Measurements from ENCODE around the gene DAB2.
"Not testable (repeated sequence)": the region's sequence is repeated elsewhere in the genome, so short reads cannot be mapped to it uniquely, and the experiment has no call there.

The DAB2 gene

DNA sequence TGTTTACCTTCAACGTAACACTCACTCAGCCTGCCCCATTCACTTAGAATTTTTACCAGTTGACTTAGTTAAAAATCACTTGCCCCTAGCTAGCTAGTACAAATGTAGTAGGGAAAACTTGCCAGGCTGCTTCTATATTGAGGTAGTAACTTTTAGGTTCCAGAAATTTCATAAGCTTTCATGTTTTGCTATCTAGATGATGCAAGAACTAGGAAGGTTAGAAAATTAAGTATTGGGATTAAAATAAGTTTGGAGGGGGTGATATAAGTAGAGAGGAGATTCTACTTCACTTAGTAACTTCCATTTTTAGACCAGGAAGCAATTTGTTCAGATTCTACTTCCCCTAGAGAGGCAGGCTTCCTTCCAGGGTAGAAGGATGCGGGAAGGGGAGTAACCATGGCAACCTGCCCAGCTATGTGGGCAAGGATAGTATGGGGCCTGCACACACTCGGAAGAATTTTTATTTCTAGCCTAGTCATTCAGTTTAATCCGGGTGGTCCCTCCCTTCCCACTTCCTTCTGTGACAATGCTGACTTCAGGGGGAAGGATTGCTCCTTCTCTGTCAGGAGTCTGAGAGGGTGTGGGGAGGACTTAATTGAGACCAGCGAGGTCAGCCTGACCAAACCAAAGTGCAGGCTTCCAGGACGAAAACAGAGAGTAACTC lies 4.2 kb downstream of the DAB2 start:
- DNase-seq (ENCODE audit: low read depth in 2 of 2), result no peak

DNA sequence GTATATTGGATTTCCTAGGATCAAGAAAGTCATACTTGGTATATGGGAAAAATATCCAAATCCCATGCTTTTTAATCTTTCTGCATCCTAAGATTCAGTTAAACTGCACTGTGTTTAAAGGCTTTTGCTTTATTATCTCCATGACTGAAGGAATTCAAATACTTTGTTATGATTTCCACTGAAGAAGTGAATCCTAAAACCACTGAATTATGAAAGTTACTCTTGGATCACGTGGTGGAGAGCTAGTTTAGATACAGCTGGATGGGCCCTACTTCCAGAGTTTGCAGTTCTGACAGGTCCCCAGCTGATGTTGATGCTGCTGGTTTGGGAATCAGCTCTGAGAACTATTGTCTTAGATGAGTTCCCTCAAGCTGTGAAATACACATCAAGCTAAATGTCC lies 5.0 kb downstream of the DAB2 start:
- DNase-seq (ENCODE audit: low read depth in 2 of 2), result no peak

DNA sequence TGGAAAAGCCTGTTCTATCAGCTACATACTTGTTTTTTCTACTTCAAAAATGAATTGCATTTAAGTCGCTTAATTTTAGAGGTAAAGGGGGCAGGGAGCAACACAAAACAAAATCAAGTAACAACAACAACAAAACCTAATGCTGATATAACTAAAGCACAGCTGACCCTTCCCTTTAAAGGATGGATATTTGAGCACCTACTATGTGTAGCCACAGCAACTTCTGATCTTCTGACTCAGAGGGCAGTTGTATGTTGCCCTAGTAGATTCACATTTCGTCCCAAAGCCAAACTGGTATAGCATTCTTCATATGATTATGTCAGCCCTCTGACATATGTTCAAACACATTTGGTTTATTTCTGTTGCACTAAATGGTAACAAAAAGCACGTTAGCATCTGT lies 6.8 kb downstream of the DAB2 start:
- DNase-seq (ENCODE audit: low read depth in 2 of 2), result no peak

DNA sequence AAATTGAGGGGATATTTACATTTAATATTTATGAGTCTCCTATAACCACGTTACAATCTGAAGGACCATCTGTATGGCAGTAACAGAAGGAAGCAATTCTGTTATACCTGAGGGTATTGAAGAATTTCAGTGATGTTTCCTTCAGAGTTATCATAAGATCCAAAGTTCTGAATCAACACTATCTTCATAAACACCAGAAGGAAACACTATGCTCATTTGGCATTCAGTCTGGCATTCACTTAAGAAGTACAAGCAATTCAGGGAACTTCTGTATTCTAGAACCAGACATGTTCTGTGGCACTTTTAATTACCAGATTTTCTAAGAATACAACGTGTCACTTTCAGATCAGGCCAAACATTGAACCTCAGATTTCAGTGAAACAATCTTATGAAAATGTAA lies 9.6 kb downstream of the DAB2 start:
- DNase-seq (ENCODE audit: low read depth in 2 of 2), result no peak

DNA sequence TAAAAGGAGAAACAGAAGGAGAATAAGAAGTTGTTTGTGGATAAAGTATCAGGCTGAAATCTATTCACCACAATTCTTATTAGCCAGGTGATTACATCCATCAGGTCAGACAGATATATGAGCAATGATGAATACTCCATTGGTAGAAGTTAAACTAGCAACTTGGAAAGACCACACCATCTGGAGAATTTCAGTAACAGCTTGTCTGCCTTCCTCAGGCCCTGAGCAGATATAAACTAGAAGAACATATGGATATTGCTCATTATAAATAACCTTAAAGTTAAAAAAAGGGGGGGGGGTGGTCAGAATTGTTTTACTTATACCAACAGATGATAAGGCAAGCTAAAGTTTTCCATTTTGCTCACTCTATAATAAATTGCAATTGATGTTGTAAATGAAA lies 10.4 kb downstream of the DAB2 start:
- DNase-seq (ENCODE audit: low read depth in 2 of 2), result no peak

DNA sequence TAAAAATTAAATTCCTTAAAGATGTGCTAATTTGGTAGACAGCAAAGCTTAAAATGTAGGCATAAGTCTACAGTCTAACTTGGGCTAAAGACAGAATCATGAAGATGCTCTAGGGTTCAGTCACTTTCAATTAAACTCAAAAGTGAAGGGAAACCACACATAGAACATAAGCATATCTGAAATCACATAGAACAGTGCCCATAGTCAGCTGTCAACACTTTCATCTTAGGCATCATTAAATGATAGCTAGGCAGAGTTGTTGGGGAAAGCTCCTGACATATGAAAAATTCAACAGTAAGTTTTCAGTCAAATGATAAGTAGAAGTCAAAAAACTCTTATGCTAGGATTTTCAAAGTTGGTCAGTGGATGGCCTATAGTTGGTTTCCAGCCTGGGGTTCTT lies 11.0 kb downstream of the DAB2 start:
- no peak for DNase-seq (ENCODE audit: low read depth in 2 of 2)

DNA sequence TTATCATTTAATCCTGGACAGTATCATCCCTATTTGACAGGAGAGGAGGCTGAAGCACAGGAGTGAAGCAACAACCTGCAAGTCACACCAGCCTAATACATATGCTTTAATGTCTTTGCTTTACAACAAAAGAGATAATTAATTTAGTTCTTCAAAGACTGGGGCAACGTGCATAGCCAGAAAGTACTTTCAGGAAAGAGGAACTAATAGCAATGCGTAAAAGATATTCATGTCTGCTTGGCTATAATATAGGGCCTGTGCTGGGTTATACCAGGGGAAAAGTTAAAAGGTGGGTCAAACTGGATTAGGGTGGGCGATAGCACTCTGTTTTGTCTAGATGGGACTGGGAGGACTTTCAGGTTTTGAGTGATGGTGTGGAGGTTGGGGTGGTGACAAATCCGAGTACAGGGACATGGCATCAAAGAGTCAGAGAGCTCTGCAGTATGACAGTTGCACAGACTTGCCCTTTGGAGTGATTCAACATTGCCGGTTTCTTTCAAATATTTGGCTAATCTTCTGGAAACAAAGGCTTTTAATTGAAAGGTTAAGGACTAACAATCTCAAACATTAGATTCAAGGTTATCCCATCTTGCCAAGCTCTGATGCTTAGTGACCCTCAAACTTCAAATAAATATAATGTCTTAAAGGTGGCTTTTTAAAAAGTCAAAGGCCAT lies 11.9 kb downstream of the DAB2 start:
- DNase-seq (ENCODE audit: low read depth in 2 of 2), result no peak

DNA sequence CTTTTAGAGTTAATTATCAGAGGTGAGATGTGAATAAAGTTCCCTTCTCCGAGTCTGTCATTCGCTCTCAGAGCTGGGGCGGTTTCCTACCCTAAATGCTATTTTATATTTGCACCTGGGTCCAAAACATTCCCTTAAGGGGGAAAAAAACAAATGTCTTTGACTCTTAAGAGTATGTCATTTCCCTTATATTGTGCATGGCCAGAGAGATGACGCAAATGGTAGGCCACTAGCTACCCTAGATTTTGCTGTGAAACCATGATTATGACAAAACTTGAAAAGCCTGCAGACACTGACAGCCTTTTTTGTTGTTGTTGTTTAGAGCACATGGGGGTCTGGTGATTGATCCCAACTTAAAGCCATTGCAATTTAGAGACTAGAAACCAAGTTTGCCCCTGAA lies 12.8 kb downstream of the DAB2 start:
- no peak for DNase-seq (ENCODE audit: low read depth in 2 of 2)

DNA sequence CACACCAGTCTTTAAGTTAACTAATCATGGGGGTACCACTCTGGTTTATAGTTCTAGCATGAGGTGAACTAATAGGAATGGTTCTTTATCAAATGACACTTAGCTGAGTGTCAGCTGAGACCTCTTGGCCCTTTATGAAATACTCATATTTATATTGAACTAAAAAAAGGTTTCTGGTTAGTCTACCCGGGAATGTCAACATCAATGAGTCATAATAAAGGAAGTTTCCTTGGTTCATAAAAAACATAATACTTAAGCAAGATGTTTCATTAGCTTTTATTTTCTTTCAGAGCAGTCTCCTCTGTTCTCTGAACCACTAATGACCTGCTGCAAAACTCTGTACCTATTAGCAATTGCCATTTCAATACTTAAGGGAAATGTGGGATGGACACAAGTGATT lies 13.7 kb downstream of the DAB2 start:
- DNase-seq (ENCODE audit: low read depth in 2 of 2), result no peak

DNA sequence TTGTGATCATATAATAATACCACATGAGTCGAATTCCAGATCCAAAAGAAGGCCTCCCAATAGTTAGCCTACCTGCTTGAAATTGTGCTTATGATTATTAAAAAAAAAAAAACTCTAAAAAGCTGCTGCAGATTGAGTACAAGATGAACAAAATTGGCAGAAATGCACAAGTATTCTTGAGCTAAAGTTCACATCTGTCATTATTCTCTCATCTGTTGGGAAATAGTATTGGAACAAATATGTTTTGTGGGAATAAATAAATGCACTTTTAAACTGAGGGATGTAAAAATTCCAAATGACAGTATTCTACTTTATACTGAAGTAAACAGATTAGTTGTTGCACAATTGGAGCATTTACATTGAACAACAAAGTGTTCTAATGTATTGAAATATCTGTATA lies 15.7 kb downstream of the DAB2 start:
- DNase-seq (ENCODE audit: low read depth in 2 of 2), result no peak

DNA sequence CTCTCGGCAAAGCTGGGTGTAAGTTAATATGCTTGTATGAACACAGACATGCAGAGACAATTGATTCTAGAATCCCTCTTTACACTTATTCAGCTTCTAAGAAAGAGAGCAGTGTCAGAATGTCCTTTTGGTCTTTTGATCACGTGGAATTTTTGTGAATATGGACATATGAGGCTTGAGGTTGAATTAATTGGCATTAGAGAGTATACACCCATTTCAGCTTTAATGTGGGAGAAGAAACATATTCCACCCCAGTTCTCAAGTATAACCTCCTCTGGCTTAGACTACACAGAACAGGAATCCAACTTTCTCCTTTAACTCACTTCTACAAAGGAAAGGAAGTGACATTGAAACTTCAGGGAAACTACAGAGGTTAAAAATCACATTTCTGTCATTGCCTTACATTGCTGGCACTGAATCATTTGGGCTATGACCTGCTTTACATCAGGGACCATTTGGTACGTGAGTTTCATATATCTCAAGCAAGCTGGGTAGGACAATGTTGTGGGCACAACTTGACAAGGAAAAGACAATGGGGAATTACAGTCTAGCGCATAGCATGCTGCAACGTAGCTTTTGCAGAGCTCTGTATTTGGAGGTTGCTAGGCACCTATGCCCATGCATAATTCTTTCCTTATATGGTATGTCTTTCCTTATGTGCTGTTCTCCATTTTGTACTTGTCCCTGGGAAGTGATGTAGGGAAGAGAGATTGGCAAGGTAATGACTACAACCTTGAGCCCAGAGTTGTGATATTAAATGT lies 19.5 kb downstream of the DAB2 start:
- DNase-seq (ENCODE audit: low read depth in 2 of 2), result no peak

DNA sequence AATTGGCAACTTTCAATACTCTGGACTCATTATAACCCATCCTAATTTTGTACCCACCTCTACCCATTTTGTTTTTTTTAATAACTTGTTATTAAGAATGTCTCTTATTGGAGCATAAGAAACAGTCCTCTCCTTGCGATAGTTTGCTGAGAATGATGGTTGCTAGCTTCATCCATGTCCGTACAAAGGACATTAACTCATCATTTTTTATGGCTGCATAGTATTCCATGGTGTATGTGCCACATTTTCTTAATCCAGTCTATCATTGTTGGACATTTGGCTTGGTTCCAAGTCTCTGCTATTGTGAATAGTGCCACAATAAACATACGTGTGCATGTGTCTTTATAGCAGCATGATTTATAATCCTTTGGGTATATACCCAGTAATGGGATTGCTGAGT lies 21.0 kb downstream of the DAB2 start:
- DNase-seq (ENCODE audit: low read depth in 2 of 2), result not testable (repeated sequence)

DNA sequence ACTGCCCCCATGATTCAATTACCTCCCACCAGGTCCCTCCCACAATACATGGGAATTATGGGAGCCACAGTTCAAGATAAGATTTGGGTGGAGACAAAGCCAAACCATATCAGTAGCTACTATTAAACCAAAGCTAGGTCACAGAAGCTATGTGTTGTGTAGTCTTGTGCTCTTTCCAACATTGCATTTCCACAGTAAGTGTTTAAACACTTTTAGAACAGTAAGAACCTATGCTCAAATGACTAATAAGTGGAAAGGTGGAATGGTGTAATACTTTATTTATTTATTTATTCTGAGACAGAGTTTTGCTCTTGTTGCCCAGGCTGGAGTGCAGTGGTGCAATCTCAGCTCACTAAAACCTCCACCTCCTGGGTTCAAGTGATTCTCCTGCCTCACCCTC lies 22.6 kb downstream of the DAB2 start:
- DNase-seq (ENCODE audit: low read depth in 2 of 2), result not testable (repeated sequence)

DNA sequence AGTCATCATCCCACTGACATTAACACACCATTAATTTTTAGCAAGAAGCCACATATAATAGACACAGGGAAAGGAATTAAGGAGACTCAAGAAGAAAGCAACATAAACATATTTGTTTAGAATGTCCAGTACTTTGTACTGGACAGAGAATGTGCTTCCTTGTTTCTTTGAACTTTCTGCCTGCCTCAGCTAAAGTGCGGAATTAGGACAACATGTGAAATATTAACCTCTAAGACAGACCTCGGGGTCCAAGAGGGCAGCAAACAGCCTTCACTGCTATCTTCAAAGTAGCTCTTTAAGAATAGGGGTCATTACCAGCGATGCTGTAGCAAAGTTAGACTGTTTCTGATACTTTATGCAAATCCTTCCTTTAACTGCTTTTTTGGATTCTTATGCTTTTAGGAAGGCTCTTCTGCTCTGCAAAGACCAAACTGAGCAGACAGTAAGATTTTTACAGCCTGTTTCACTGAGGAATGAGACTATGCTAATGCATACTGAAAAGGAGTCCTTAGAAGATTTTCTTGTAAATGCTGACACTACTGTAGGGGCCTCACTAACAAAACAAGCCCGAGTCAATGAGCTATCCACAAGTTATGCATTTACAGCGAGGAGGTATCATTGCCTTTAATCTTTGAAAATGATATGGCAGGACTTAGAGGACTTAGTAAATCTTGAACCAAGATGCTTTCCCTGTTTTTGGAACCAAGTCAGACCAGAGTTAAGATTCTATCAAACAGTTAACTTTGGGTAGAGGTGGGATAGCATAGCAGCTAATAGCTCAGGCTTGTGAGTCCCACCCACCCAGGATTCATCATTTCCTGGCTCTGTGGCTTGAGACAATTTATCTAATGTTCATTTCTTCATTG lies 23.8 kb downstream of the DAB2 start:
- DNase-seq (ENCODE audit: low read depth in 2 of 2), result no peak

DNA sequence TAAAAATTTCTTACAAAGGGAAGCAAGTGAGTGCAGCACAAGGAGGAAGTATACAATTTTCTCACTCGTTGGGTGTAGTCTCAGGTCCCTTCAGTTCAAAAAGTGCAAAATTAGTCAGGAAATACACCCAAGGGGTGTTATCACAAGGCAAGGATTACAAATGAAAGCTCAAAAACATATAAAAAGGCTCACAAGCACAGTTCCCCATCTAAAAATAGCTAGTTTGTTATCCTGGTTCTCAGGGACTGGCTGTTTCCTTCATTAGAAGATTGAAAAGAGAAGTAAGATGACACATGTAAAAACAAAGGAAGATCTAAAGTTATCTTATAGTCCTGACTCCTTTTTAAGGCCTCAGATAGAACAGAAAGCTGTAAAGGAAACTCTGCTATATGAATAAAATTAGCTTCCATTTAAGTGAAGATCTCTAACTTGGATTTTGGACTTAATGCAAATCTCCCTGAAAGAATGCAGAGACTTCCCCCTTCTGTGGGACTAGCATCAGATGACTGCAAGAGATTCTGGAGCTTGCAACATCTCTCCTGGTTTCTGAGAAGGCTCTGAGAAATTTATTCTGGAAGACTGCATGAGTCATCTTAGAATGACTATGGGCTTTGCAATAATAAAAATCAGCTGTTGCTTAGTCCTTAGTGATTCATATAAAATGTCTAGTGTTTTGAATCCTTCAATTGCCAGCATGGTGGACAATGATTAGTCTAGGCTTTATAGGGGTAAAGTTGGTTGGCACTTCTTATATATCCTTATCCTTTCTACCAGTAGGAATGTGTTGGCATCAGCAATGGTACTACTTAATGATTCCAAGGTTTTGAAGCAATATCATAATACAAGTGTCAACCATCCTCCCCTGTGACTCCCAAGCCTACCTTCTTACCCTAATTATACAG lies 25.4 kb downstream of the DAB2 start:
- no peak for DNase-seq (ENCODE audit: low read depth in 2 of 2)

DNA sequence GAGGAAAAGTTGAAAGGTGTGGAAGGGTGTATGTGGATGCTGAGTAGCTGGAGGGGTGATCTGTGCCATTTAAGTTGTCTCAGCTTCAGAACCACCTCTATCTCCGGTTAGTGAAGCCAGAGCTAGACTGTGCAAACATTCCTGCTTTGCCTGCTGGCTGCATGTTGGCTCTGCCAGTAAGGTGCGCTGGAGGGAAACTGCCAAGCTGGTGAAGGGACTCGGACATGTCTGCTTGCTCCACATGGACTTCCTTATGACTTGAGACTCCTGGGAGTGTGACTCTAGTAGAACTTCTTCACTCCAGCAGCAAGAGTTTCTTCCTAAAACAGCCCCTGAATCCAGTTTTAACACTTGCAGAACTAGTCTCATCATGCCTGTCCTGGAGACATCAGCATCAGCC lies 27.9 kb downstream of the DAB2 start:
- DNase-seq (ENCODE audit: low read depth in 2 of 2), result no peak

DNA sequence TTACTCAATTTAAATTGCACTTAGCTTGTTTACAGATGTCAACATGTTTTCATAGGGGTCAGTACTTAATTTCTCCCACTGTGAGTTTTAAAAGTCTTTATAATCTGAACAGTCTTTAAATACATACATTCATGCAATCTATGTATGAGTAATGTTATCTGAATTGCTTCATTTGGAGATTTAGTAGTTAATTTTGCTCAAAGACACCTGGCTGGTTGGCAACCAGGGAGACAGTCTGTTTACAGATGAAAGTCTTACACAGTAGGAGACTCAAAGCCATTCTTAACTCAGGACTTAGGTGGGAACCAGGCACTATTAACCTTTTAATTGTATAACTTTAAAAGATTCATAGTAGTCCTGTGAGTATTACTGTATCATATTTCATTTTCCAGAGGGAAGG lies 29.3 kb downstream of the DAB2 start:
- no peak for DNase-seq (ENCODE audit: low read depth in 2 of 2)

DNA sequence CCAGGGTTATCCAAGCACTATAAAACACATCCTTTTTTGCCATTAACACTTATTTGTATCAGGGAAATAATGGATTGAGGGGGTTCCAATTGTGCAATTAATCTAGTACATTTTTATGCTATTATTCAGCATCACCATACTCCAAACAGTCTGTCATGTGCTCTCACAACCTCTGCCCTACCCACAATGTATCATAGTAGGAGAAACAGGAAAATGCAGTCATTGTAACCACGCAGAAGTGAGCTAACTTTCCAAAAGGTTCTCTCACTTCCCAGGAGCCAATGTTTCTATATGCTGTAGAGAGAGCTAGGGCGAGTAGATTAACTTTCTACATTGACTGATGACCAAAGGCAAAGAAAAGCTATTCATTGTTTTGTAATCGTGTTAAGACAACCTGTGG lies 29.8 kb downstream of the DAB2 start:
- no peak for DNase-seq (ENCODE audit: low read depth in 2 of 2)

DNA sequence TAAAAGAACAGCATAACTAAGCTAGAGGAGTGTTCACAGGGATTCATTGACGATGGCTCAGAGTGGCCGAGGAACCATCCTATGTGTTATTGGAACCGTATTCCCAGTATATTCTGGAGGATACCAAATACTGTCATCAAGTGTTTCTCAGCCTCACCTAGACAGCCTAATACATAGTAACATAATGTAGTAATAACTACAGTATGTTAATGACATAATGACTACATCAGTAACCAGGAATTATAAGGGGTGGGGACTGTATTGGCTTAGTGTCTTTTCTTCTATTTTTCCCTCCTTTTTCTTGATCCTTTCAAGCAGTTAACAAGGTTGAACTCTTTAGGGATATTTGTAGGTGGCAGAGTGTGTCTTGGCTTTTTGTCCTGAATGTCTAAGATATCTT lies 33.8 kb downstream of the DAB2 start:
- DNase-seq (ENCODE audit: low read depth in 2 of 2), result no peak

DNA sequence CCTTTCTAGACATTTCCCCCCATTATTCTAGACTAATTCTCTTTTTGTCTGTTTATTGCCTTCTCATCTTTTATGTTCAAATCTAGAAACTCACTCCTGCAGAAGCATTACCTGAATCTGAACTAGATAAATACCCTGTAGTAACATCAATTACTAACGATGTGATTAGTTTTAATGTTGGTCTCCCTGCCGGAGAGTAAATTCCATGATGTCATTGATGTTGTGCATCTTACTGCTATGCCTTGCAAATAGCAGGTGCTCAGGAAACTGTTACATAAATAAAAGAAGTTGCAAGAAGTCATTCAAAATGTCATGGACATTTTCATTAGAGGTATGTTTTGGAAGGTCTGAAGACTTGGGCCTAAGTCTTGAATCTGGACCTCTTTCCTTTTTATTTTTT lies 37.5 kb downstream of the DAB2 start:
- no peak for DNase-seq (ENCODE audit: low read depth in 2 of 2)

DNA sequence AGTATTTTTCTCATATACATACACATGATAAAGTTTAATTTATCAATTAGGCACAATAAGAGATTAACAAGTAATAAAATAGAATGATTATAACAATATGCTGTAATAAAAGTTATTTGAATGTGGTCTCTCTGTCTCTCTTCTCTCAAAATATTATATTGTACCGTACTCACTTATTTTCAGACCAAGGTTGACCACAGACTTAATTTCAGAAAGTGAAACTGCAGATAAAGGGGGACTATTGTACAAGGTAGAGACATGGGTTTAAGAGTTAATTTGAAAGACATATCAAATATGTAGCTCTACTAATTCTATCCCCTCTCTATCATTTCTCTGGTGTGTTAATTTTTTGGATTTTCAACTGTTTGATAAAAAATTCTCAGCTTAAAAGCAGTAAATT lies 40.5 kb downstream of the DAB2 start:
- no peak for DNase-seq (ENCODE audit: low read depth in 2 of 2)
